Skeletal muscle tissue (tissue), 4 donors: ENCODE measurements around the gene ANKS6. TPM values are rescaled to one million over a fixed set of nuclear protein-coding genes. Genes with fewer than 3 reads are reported as not detected.

Experiments
- H3K27ac ChIP-seq: one replicate; pipeline ENCODE4 v1.7.0; 2013; ENCODE audit warnings: mild to moderate bottlenecking, low read depth, low read length, inconsistent platforms
- H3K27me3 ChIP-seq, 3 donors: one replicate each; pipeline ENCODE4 v1.7.0; 2013; ENCODE audit warnings: low read length in 3 of 3; ENCODE audit not compliant: control insufficient read depth in 3 of 3, insufficient read depth in 3 of 3
- H3K36me3 ChIP-seq, 3 donors: one replicate each; pipeline ENCODE4 v1.7.0; 2013; ENCODE audit warnings: low read length in 3 of 3; ENCODE audit not compliant: control insufficient read depth in 3 of 3, insufficient read depth in 3 of 3
- H3K4me1 ChIP-seq, 3 donors: one replicate each; pipeline ENCODE4 v1.7.0; 2013; ENCODE audit warnings: low read length in 3 of 3, mild to moderate bottlenecking in 3 of 3; ENCODE audit not compliant: control insufficient read depth in 3 of 3, insufficient read depth in 3 of 3
- H3K4me3 ChIP-seq, 3 donors: one replicate each; pipeline ENCODE4 v1.7.0; 2013; ENCODE audit warnings: low read length in 3 of 3
- H3K9ac ChIP-seq, 3 donors: one replicate each; pipeline ENCODE4 v1.7.0; 2013; ENCODE audit warnings: low read length in 3 of 3, mild to moderate bottlenecking in 3 of 3, moderate library complexity in 2 of 3, low read depth in 1 of 3
- H3K9me3 ChIP-seq, 3 donors: one replicate each; pipeline ENCODE4 v1.7.0; 2013; ENCODE audit warnings: low read length in 3 of 3; ENCODE audit not compliant: control insufficient read depth in 3 of 3
- total RNA-seq: library from RNA; depleted of rRNA; stranded (reverse); fragments of >200 nt; gene quantifications from one replicate; pipeline ENCODE4 v1.2.3, GENCODE V29; 2014
- donor health status: Osteomylitis.

The ANKS6 gene
- total RNA-seq, 1 donor from 2014 or later = 5.2 TPM

- H3K9ac ChIP-seq = peak overlapping the region; percentile 53 to 79 (median 69)
- H3K4me3 ChIP-seq = peak overlapping the region; percentile 62 to 79 (median 75)
- H3K9me3 ChIP-seq = no peaks in the 10 kb centered on the region
- no peaks in the 10 kb centered on the region for H3K36me3 ChIP-seq
- no peak overlapping the region for H3K27ac ChIP-seq
- peaks cover 7 to 17% (median 13%) of the 10 kb centered on the region in 3 donors for H3K4me1 ChIP-seq
- H3K27me3 ChIP-seq = no peaks in the 10 kb centered on the region
These were observed 930 bp downstream of the ANKS6 start for GRCh38 chr9:98795295-98795955.

- Histone ChIP-seq H3K4me1 (peaks cover 7 to 17% (median 13%) of the 10 kb centered on the region in 3 donors), H3K9ac (peak overlapping the region in 1 of 3 donors; percentile 79), H3K9me3 (no peaks in the 10 kb centered on the region), H3K36me3 (peaks cover 0 to 4% (median 2%) of the 10 kb centered on the region in 3 donors), H3K27me3 (no peaks in the 10 kb centered on the region), H3K27ac (no peak overlapping the region), H3K4me3 (no peak overlapping the region)
These were observed 1.6 kb downstream of the ANKS6 start for GRCh38 chr9:98794802-98795201.

DNA sequence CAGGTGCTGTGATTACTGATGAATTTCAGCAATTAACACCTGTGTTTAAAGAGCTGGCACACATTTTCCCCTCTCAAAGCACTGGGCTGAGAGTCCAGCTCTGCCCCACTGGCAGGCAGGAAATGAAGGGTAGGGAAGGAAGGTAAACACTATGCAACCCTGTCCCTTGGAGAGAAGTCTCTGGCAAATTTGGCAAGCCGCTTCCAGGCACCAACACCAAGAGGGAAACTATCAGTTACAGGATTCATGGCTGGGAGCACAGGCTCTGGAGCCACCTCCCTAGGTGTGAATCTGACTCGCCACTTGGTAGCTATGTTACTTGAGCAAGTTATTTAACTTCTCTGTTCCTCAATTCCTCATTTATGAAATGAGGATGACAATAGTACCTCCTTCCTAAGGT, 3.3 kb downstream of the ANKS6 start:
- H3K36me3 ChIP-seq = peaks cover 0 to 13% (median 5%) of the 10 kb centered on the region in 3 donors
- peaks cover 7 to 17% (median 13%) of the 10 kb centered on the region in 3 donors for H3K4me1 ChIP-seq
- no peaks in the 10 kb centered on the region for H3K27me3 ChIP-seq
- no peak overlapping the region for H3K4me3 ChIP-seq
- no peak overlapping the region for H3K9ac ChIP-seq
- H3K9me3 ChIP-seq = no peaks in the 10 kb centered on the region
- no peak overlapping the region for H3K27ac ChIP-seq

- Histone ChIP-seq H3K9ac (no peak overlapping the region), H3K9me3 (no peaks in the 10 kb centered on the region), H3K27me3 (no peaks in the 10 kb centered on the region), H3K36me3 (peaks cover 0 to 17% (median 5%) of the 10 kb centered on the region in 3 donors), H3K27ac (peak overlapping the region; percentile 6), H3K4me3 (no peak overlapping the region), H3K4me1 (peaks cover 7 to 17% (median 13%) of the 10 kb centered on the region in 3 donors)
These were observed 4.5 kb downstream of the ANKS6 start for GRCh38 chr9:98791608-98792490.

- Histone ChIP-seq H3K4me3 (no peak overlapping the region), H3K4me1 (peaks cover 7 to 14% (median 13%) of the 10 kb centered on the region in 3 donors), H3K9ac (no peak overlapping the region), H3K9me3 (no peaks in the 10 kb centered on the region), H3K36me3 (peaks cover 0 to 17% (median 5%) of the 10 kb centered on the region in 3 donors), H3K27me3 (no peaks in the 10 kb centered on the region), H3K27ac (peak overlapping the region; percentile 6)
These were observed 5.3 kb downstream of the ANKS6 start for GRCh38 chr9:98790842-98791607.

DNA sequence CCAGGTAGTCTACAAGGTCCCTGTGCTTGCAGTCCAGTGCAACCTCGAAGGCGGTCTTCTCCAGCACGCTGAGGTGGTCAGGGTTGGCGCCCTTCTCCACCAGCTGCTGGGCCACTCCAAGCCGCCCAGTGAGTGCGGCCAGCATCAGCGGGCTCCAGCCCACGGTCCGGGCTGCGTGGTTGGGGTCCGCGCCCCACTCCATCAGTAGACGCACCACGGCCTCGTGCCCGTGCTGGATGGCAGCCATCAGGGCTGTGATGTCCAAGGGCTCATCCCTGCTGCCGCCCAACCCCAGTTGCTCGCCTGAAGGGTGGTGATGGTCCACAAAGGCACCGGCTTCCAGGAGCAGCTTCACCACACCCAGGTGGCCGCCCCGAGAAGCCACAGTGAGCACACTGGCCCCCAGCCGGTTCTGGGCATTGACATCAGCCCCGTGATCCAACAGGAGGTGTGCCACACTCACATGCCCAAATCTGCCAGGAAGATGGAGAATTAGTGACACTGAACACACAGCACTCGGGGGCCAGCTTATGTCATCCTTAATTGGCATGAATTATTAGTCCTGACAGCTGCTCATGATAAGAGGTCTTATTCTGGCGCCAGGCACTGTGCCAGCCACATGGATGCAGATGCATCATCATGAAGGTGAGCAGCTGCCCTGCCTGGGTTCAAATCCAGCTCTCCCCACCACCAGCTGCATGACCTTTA, 6.1 kb downstream of the ANKS6 start:
- H3K9ac ChIP-seq = no peak overlapping the region
- peaks cover 3 to 12% (median 11%) of the 10 kb centered on the region in 3 donors for H3K4me1 ChIP-seq
- no peak overlapping the region for H3K4me3 ChIP-seq
- H3K27ac ChIP-seq = no peak overlapping the region
- H3K27me3 ChIP-seq = no peaks in the 10 kb centered on the region
- H3K36me3 ChIP-seq = peaks cover 0 to 17% (median 5%) of the 10 kb centered on the region in 3 donors
- H3K9me3 ChIP-seq = no peaks in the 10 kb centered on the region

DNA sequence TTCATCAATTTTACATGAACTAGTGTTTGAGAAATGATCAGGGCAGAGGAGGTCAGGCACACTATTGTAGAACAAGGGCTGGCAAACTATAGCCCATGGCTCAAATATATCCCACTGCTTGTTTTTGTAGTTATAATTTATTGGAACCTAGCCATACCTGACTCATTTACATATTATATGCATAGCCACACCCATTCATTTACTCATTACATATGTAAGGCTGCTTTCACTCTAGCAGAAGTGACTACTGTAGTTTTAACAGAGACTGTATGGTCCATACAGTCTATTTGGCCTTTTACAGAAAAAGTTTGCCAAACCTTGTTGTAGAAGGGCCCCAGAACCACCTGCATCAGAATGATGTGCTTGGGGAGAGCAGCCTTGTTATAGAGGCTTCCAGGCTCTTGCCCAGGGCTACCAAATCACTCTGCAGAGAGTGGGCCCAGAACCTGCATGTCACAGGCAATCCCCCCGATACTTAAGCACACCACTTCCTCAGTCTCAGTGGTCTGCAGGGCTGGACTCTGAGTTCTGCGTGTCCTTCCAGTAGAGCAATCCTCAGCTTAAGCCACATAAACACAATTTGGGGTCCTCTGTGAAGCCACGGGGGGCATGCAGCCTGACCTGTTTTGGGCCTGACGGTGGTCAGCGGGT, 6.7 kb downstream of the ANKS6 start:
- no peak overlapping the region for H3K4me3 ChIP-seq
- H3K9ac ChIP-seq = no peak overlapping the region
- H3K27me3 ChIP-seq = no peaks in the 10 kb centered on the region
- peaks cover 0 to 17% (median 5%) of the 10 kb centered on the region in 3 donors for H3K36me3 ChIP-seq
- no peaks in the 10 kb centered on the region for H3K9me3 ChIP-seq
- H3K27ac ChIP-seq = no peak overlapping the region
- peaks cover 0 to 10% (median 10%) of the 10 kb centered on the region in 3 donors for H3K4me1 ChIP-seq

- no peak overlapping the region for H3K27ac ChIP-seq
- H3K9me3 ChIP-seq = no peaks in the 10 kb centered on the region
- H3K36me3 ChIP-seq = peaks cover 7 to 20% (median 9%) of the 10 kb centered on the region in 3 donors
- no peak overlapping the region for H3K4me3 ChIP-seq
- peaks cover 2 to 10% (median 7%) of the 10 kb centered on the region in 3 donors for H3K4me1 ChIP-seq
- no peaks in the 10 kb centered on the region for H3K27me3 ChIP-seq
- no peak overlapping the region for H3K9ac ChIP-seq
These were observed 8.5 kb downstream of the ANKS6 start for GRCh38 chr9:98787766-98788335.
